ENCODE measurements around the gene RNPEPL1.
A peak's percentile ranks its signal among the peaks of the same experiment; 100 is the strongest.
"Not testable (repeated sequence)": the region's sequence is repeated elsewhere in the genome, so short reads cannot be mapped to it uniquely, and the experiment has no call there.

RNPEPL1 gene

GRCh38 chr2:240538031-240538780 is 30.1 kb upstream of the RNPEPL1 start:
- no peak for DNase-seq (ENCODE audit: low read depth in 3 of 3)

DNA sequence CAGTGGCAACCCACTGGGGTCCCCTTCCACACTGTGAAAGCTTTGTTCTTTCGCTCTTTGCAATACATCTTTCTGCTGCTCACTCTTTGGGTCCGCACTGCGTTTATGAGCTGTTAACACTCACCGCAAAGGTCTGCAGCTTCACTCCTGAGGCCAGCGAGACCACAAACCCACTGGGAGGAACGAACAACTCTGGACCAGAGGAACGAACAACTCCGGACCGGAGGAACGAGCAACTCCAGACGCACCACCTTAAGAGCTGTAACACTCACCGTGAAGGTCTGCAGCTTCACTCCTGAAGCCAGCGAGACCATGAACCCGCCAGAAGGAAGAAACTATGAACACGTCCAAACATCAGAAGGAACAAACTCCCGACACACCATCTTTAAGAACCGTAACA is 29.2 kb upstream of the RNPEPL1 start:
- not testable (repeated sequence) for DNase-seq (ENCODE audit: low read depth in 3 of 3)

GRCh38 chr2:240539906-240540305 is 28.4 kb upstream of the RNPEPL1 start:
- no peak for DNase-seq (ENCODE audit: low read depth in 3 of 3)

DNA sequence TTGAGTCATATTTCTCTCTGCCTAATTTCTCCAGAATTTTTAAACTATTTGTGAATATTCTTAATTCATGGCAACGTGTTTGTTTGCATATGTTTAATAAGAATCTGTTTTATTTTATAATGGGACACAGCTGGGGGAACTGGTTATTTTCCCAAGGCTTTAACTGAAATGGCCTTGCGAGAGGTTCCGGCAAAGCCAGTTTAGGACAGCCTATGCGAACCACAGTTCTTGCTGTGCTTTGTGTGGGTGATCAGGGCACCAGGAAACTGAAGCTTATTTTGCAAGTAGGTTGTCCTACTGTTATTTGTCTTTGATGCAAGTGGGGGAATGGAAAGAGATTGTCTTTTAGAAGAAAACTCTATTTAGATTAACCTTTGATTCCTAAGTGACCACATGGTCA is 17.0 kb upstream of the RNPEPL1 start:
- DNase-seq (ENCODE audit: low read depth in 3 of 3) = no peak

DNA sequence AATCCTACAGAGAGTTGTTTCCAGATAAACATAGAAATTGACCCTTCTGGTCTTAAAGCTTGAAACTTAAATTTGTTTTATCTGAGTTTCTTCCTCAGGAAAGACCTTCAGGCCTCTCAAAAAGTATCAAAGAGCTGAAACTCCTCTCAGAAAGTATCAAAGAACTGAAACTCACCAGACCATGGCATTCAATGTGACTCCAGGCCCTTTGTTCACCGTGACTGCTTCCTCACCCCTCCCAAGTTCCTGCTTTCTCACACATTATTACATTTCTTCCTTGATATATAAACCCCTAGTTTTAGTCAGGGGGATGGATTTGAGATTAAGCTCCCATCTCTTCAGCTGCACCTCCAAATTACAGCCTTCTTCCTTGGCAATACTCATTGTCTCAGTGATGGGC is 16.5 kb upstream of the RNPEPL1 start:
- no peak for DNase-seq (ENCODE audit: low read depth in 3 of 3)

GRCh38 chr2:240553956-240554480 is 14.3 kb upstream of the RNPEPL1 start:
- no peak for DNase-seq (ENCODE audit: low read depth in 3 of 3)

DNA sequence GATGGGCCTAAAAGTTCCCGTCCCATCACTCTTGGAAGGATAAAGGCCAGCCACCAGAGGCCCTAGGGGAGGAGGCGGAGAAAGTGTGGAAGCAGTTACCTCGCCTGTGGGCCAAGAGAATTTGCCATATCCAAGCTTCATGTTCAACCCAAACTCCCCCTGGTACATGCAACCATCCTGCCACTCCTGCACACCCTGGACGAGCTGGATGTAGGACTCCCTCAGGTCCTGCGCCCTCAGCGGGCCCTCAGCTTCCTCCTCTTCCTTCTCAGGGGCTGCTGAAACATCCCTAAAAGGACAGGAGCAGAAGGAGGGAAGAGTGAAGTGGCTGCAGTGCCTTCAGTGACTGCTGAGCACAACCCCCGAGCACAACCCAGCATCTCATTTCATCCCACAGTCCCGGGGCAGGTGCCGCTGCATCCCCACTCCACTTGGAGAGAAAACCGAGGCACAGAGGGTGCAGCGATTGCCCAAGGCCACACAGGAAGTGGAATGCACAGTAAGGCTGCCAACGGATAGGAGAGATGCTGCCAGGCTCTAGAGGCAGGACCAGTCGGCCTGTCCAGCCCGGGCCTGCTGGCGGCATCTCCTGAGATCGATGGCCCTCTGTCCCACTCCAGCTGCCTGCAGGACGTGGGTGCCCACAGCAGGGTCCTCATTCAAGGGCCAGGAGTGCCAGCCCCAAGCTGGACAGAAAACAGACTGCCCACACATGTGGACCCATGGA is 13.4 kb upstream of the RNPEPL1 start:
- no peak for DNase-seq (ENCODE audit: low read depth in 3 of 3)

DNA sequence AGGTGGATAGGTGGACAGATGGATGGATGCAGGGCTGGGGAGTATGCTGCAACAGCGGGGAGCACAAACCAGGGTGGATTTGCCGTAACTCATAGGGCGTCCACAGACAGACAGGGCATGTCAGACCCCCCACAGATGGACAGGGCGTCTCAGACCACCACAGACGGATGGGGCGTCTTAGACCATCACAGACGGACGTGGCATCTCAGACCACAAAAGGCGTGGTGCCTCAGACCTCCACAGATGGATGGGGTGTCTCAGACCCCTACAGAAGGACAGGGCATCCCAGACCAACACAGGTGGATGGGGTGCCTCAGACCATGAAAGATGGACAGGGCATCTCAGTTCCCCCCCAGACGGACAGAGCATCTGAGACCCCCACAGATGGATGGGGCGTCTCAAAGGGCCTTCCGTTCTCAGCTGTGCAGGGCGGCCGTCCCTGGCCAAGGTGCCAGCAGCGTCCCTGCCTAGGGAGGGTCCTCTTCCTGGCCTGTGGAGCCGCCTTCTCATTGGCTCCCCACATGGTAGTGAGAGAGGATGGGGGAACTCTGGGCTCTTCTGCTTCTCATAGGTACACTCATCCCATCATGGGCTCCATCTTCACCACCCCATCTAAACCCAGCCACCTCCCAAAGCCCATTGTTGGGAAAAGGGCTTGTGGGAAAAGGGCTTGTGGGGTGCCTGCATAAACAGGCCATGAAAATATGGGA is 12.6 kb upstream of the RNPEPL1 start:
- no peak for DNase-seq (ENCODE audit: low read depth in 3 of 3)

DNA sequence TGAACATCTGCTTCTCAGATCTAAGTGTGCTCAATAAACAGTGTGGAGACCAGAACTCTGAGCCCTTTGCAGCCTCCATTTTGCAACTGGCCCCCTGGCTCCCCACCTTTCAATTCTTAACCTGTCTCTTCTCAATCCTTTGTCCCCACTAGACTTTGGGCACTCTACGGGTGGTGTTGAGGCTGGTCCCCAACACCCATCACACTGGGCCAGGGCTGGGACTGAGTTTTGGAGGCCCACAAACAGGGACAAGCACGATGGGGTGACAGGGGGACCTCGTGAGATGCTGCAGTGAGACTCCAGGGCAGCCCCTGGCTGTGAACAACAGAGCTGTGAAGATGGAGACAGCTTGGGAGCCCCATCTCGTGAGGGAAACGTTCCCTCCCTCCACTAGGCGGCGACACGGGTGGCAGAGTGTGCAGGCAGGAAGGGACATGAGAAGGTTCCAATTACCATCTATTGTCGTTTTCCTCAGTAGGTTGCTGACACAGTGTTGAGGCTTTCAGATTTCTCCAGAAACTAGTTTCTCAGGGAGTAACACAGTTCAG is 11.7 kb upstream of the RNPEPL1 start:
- peak in 1 of 3 donors; percentile 70 for DNase-seq (ENCODE audit: low read depth in 3 of 3)

DNA sequence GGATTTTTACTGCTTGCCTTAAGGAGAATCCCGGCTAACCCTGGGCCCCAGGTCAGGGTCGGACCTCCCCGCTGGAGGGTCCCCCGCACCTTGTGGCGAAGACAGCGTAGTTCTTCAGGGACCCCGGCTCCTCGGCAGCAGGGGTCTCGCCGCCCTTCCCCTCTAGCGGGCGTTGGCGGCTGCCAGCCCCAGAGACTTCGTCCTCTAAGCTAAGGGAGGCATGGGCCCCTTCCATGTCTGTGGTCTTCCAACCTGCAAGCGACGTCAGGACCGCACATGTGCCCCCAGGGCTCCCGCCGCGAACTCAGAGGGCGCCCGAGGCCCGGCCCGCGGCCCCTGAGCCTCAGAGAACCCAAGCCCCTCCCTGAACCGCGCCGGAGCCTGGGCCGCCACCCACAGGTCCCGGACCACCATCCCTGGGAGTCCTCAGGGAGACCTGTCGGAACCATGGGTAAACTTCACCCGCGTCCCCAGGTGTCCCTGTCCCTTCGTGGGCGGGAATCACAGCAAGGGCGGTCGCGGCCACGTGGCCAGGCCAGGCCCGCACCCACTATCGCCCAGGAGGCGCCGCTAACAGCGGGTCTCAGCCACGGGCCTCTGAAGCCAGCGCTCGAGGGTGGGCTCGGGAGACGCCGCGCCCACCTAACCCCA is 11.1 kb upstream of the RNPEPL1 start:
- DNase-seq (ENCODE audit: low read depth in 3 of 3) = no peak

- peak in 1 of 3 donors; percentile 75 for DNase-seq (ENCODE audit: low read depth in 3 of 3)
Measured at GRCh38 chr2:240557808-240558207, 10.5 kb upstream of the RNPEPL1 start, which contains the start of gene ANKMY1. TSS of gene ANKMY1 (minus strand) at chr2:240557988. CDS start at chr2:240557335, 653 bp downstream.

DNA sequence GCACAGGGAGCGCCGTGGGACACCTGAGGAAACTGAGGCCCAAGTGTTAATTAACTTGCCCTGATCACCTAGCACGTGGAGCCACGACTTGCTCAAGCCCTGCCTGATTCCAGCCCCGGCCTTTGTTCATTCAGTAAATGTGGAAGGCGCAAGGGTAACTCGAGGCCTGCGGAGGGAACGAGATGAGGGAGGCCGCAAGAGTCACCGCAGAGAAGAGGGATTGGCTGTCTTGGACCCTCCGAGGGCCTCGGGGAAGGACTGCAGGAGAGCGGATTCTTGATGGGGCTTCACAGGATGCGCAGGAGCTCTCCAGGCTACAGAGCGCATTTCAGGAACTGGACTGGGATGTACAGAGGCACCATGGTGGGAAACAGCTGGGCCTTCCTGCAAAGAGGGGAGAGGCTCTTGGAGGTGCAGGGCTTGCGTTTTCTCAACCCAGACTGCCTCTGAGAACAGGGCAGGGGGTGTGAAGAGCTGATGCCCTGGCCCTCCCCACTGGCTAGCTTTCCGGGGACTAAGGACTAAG is 10.0 kb upstream of the RNPEPL1 start:
- no peak for DNase-seq (ENCODE audit: low read depth in 3 of 3)

GRCh38 chr2:240559286-240559685 is 9.0 kb upstream of the RNPEPL1 start:
- no peak for DNase-seq (ENCODE audit: low read depth in 3 of 3)

GRCh38 chr2:240560084-240560479 is 8.2 kb upstream of the RNPEPL1 start, which contains the start of gene DUSP28:
TSS of gene DUSP28 (plus strand) at chr2:240560357. CDS start at chr2:240560685, 328 bp downstream.
- peak; percentile 84 to 86 (median 86) for DNase-seq (ENCODE audit: low read depth in 3 of 3)

GRCh38 chr2:240560480-240561324 is 7.6 kb upstream of the RNPEPL1 start:
- DNase-seq (ENCODE audit: low read depth in 3 of 3) = peak; percentile 99 to 100 (median 99)

- no peak for DNase-seq (ENCODE audit: low read depth in 3 of 3)
Measured at GRCh38 chr2:240561325-240561971, 6.8 kb upstream of the RNPEPL1 start.

- not testable (repeated sequence) for DNase-seq (ENCODE audit: low read depth in 3 of 3)
Measured at GRCh38 chr2:240563231-240563630, 5.1 kb upstream of the RNPEPL1 start.

DNA sequence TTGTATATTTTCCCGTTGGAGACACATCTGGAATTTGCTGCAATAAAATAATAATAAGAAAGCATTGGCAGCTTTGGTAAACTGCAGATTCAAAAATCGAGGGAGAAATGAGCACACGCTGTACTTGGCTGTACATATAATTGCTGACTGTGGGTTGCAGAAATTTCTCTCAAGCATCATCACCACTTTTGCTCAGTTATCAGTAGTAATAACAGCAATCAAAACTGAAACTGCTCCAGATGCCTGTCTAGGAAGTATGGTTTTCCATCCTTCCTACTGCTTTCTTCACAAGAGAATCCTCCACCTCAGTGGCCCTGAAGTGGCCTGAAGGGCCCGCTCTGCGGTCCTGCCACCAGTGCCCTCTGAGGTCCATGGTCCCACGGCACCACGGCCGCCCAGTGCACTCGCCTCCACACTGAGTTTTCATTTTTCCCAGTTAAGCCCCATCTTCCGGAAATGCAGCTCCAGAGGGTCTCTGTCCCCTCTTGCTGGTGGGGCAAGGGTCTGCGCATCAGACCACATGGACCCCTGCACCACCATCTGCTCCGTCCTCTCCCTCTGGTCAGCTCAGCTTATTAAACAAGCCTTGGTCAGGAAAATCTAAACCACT is 4.2 kb upstream of the RNPEPL1 start:
- DNase-seq (ENCODE audit: low read depth in 3 of 3) = no peak

All from stimulated activated CD4-positive, alpha-beta T cell treated with anti-CD3 and anti-CD28 coated beads, TNF-alpha, amount 100 ng/mL, for 48 hours (primary cell).